Esophagus squamous epithelium (tissue), 5 donors: Measurements from ENCODE around the gene CFAP74. TPM values are rescaled to one million over a fixed set of nuclear protein-coding genes. Genes with fewer than 3 reads are reported as not detected.
A peak's percentile ranks its signal among the peaks of the same experiment; 100 is the strongest.

Experiments
- DNase-seq: peaks from one replicate; lab custom pipeline; 2025; lab: John Stamatoyannopoulos, UW
- H3K27ac ChIP-seq, 4 donors: fragments of 200-600 bp; sonication (generic); one replicate each; pipeline ENCODE4 v1.5.1; 2016 to 2019; ENCODE audit warnings: mild to moderate bottlenecking in 1 of 4
- H3K27me3 ChIP-seq, 4 donors: fragments of 200-600 bp; sonication (generic); 1 replicate in 3 of 4; 2 replicates in 1 of 4; pipeline versions ENCODE4 v1.5.1 to v1.6.0; 2017 to 2021; ENCODE audit warnings: antibody characterized with exemption in 1 of 4
- H3K36me3 ChIP-seq, 3 donors: fragments of 200-600 bp; sonication (generic); one replicate each; pipeline ENCODE4 v1.5.1; 2016 to 2019
- H3K4me1 ChIP-seq, 3 donors: fragments of 200-600 bp; sonication (generic); one replicate each; pipeline ENCODE4 v1.5.1; 2017 to 2019
- H3K4me3 ChIP-seq, 4 donors: fragments of 200-600 bp; sonication (generic); 1 replicate in 3 of 4; 2 replicates in 1 of 4; pipeline ENCODE4 v1.5.1; 2016 to 2019; ENCODE audit warnings: mild to moderate bottlenecking in 2 of 4, moderate library complexity in 1 of 4
- H3K9me3 ChIP-seq, 3 donors: fragments of 200-600 bp; sonication (generic); one replicate each; pipeline ENCODE4 v1.5.1; 2016 to 2019
- POLR2A ChIP-seq, 4 donors: fragments of 450-650 bp; IDR thresholded peaks; one replicate each; pipeline ENCODE4 v1.6.1; 2017; ENCODE audit warnings: antibody characterized with exemption in 4 of 4, mild to moderate bottlenecking in 4 of 4, moderate library complexity in 3 of 4
- WGBS, 2 donors: methylation state at CpG; one replicate each; pipeline ENCODE4 v1.1.5; 2018; 5-methylcytosine and 5-hydroxymethylcytosine counted together
- intact Hi-C: fragments of 100-400 bp; cut with DNase I; formaldehyde crosslinking; loops from one replicate; pipeline ENCODE4 v1.15.0; 2022
- total RNA-seq, 4 donors: library from RNA; depleted of rRNA; stranded (reverse); fragments of >200 nt; gene quantifications; one replicate each; pipeline ENCODE4 v1.1.0, GENCODE V29; 2016
- TF ChIP-seq, protein P1 (sequence below), 6 experiments: fragments of 450-650 bp in 4 of 6; fragments of 200-600 bp in 2 of 6; sonication (generic) in 2 of 6; IDR thresholded peaks; one replicate each; pipeline ENCODE4 v1.5.1; 2016 to 2019; ENCODE audit warnings: antibody characterized with exemption in 6 of 6, mild to moderate bottlenecking in 4 of 6, moderate library complexity in 4 of 6
- donor health status: DM: yes; HTN: yes; CAD: no.

Gene CFAP74
- total RNA-seq, 4 donors from 2014 or later = not detected

DNA sequence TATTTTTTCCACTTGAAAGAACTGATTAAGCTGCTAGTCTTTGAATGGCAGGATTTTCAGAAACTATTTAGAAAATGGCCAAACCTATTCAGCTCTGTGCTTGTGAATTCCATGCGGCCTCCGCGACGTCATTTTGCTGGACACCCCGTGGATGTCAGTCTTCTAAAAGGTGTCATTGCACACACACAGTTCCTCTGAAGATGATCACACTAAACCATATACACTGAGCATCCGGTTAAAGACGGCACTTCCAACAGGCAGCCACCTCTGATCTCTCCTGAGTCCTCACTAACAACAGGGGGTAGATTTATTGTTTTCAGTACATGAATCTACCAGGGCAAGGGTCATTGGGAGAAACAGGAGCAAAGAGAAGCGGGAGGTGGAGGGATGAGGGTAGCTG, 9.1 kb downstream of the CFAP74 start:
- H3K27me3 ChIP-seq = peaks cover 0 to 43% (median 0%) of the 10 kb centered on the region in 4 donors
- TF ChIP-seq POLR2A (IDR thresholded peaks at IDR 0.05) = no peak
- TF ChIP-seq, protein P1, sequence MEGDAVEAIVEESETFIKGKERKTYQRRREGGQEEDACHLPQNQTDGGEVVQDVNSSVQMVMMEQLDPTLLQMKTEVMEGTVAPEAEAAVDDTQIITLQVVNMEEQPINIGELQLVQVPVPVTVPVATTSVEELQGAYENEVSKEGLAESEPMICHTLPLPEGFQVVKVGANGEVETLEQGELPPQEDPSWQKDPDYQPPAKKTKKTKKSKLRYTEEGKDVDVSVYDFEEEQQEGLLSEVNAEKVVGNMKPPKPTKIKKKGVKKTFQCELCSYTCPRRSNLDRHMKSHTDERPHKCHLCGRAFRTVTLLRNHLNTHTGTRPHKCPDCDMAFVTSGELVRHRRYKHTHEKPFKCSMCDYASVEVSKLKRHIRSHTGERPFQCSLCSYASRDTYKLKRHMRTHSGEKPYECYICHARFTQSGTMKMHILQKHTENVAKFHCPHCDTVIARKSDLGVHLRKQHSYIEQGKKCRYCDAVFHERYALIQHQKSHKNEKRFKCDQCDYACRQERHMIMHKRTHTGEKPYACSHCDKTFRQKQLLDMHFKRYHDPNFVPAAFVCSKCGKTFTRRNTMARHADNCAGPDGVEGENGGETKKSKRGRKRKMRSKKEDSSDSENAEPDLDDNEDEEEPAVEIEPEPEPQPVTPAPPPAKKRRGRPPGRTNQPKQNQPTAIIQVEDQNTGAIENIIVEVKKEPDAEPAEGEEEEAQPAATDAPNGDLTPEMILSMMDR (IDR thresholded peaks at IDR 0.05) = no peak
- H3K4me3 ChIP-seq = no peak overlapping the region
- intact Hi-C loops = no loop called here
- no peak for DNase-seq
- no peaks in the 10 kb centered on the region for H3K9me3 ChIP-seq
- H3K27ac ChIP-seq = no peak overlapping the region
- no peaks in the 10 kb centered on the region for H3K36me3 ChIP-seq
- H3K4me1 ChIP-seq = peaks cover 0 to 15% (median 0%) of the 10 kb centered on the region in 3 donors
- 76 to 80% methylated on average over 6 to 8 of the region's 8 CpGs for WGBS, 2 donors

DNA sequence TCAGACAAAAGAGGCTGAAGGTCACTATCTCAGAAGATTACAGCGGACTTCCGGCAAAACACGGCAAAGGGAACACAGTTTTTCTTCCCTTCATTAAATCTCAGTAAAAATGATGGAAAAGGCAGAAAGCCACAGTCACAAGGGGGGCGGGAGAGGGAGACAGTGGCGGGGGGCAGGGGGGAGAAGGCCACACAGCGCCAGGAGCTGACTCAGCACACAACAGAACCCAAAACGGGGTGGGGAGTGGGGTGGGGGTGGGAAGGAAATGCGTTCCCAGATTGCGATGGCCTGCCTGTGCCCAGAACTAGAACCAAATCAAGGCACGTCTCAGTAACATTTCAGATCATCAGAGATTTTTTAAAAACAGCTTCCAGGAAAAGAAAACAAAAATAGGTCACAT, 13.4 kb downstream of the CFAP74 start:
- Histone ChIP-seq H3K36me3 (no peaks in the 10 kb centered on the region), H3K9me3 (no peaks in the 10 kb centered on the region), H3K27me3 (peaks cover 0 to 56% (median 0%) of the 10 kb centered on the region in 4 donors), H3K27ac (peak overlapping the region in 3 of 4 donors; percentile 31 to 75 (median 42)), H3K4me1 (peaks cover 0 to 27% (median 0%) of the 10 kb centered on the region in 3 donors), H3K4me3 (no peak overlapping the region)
- no peak for TF ChIP-seq POLR2A (IDR thresholded peaks at IDR 0.05)
- TF ChIP-seq, protein P1 (IDR thresholded peaks at IDR 0.05) = no peak
- 42% methylated on average over 8 to 9 of the region's 10 CpGs for WGBS, 2 donors
- intact Hi-C loops = no loop called here
- no peak for DNase-seq

DNA sequence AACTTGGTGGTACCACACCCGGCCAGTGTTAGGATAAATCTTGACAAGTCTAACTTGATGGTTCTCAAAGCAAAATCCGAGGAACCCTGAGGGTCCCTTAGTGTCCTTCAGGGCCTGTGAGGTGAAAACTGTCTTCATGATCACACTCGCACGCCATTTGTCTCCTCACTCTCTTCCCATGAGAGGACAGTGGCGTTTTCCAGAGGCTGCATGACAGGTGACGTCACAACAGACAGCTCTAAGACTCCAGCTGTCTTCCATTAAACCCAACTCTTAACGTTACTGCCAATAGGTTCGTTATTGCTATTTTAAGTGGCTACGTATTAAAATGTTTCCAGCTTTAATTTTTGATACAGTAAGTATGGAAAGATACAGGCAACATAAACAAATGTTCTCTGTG, 13.8 kb downstream of the CFAP74 start:
- H3K27me3 ChIP-seq = peaks cover 0 to 53% (median 0%) of the 10 kb centered on the region in 4 donors
- intact Hi-C loops = no loop called here
- DNase-seq = no peak
- TF ChIP-seq, protein P1 (IDR thresholded peaks at IDR 0.05) = no peak
- TF ChIP-seq POLR2A (IDR thresholded peaks at IDR 0.05) = no peak
- peaks cover 0 to 27% (median 0%) of the 10 kb centered on the region in 3 donors for H3K4me1 ChIP-seq
- H3K27ac ChIP-seq = peak overlapping the region in 3 of 4 donors; percentile 31 to 75 (median 42)
- H3K4me3 ChIP-seq = no peak overlapping the region
- no peaks in the 10 kb centered on the region for H3K36me3 ChIP-seq
- WGBS, 2 donors = 68 to 70% methylated on average over 8 to 9 of the region's 9 CpGs
- no peaks in the 10 kb centered on the region for H3K9me3 ChIP-seq

DNA sequence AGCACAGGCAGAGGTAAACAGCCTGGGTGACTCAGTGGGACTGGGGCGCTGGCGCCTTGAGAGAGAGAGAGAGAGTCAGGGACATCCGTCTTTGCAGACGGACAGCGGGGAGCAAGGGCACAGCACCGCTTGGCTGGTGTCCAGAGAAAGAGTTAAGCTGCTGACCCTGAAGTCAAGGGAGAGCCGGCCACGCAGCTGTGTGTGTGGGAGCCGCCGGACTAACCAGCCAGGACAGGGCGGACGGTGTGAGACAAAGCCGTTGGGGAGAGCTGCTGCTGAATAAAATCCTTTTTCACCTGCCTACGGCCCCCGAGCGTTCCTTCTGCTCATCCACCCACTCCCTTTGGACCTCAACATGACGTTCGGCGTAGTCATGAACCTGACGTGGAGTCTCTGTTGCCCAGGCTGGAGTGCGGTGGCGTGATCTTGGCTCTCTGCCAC, 14.5 kb downstream of the CFAP74 start:
- TF ChIP-seq POLR2A (IDR thresholded peaks at IDR 0.05) = no peak
- TF ChIP-seq, protein P1 (IDR thresholded peaks at IDR 0.05) = no peak
- Histone ChIP-seq H3K4me3 (no peak overlapping the region), H3K9me3 (no peaks in the 10 kb centered on the region), H3K27me3 (peaks cover 0 to 50% (median 0%) of the 10 kb centered on the region in 4 donors), H3K27ac (peak overlapping the region in 3 of 4 donors; percentile 31 to 75 (median 42)), H3K4me1 (peaks cover 0 to 27% (median 0%) of the 10 kb centered on the region in 3 donors), H3K36me3 (no peaks in the 10 kb centered on the region)
- intact Hi-C loops = no loop called here
- 70 to 71% methylated on average over 21 to 22 of the region's 22 CpGs for WGBS, 2 donors
- no peak for DNase-seq

DNA sequence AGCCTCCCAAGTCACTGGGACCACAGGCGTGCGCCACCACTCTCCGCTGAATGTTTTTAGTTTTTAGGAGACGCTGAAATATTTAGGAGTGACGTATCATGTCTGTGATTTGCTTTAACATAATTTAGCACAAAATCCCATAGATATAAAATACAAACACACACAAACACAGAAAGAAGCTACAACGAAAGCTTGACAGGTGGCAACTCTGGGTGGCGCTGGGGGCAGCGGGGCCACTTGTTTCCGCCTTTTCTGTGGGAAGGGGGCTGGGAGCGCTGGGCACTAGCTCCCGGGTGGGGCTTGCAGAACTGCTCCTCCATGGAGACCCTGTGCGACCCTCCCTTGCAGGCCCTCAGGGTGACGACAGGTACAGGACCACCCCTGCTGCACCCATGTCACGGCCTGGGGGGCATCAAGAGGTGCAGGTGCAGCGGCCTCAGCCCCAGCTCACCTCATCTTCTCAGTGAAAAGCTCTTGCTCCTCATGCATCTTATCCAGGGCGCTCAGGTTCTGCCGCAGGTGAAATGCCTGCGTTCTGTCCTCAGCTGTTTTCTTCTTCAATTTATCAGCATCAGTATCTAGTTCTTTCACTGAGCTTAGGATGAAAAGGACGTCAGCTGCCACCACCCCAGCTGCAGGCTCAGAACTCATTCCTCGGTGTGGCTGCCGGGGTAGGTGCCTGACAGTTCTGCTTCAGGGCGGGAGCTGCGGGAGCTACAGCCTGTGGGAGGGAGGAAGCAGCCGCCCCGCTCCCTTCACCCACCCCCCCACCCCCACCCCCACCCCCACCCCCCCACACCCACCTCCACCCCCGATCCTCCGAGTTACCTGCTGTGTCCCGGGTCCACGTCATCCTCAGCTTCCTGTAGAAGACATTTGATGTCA, 15.3 kb downstream of the CFAP74 start:
- Histone ChIP-seq H3K4me1 (peaks cover 0 to 27% (median 0%) of the 10 kb centered on the region in 3 donors), H3K27ac (no peak overlapping the region), H3K9me3 (no peaks in the 10 kb centered on the region), H3K36me3 (no peaks in the 10 kb centered on the region), H3K27me3 (peaks cover 0 to 50% (median 0%) of the 10 kb centered on the region in 4 donors), H3K4me3 (no peak overlapping the region)
- no peak for TF ChIP-seq POLR2A (IDR thresholded peaks at IDR 0.05)
- TF ChIP-seq, protein P1 (IDR thresholded peaks at IDR 0.05) = no peak
- no peak for DNase-seq
- intact Hi-C loops = no loop called here
- WGBS, 2 donors = 65 to 68% methylated on average over 16 to 20 of the region's 29 CpGs
